GM21360 (cell line): Measurements from ENCODE around the gene C16orf74.
A peak's percentile ranks its signal among the peaks of the same experiment; 100 is the strongest.

Experiments
- ATAC-seq: cut with Tn5 transposase; IDR thresholded peaks from one replicate; pipeline ENCODE4 v1.9.1; 2021; ENCODE audit warnings: mild to moderate bottlenecking, moderate library complexity; ENCODE audit not compliant: unreplicated experiment

The C16orf74 gene

DNA sequence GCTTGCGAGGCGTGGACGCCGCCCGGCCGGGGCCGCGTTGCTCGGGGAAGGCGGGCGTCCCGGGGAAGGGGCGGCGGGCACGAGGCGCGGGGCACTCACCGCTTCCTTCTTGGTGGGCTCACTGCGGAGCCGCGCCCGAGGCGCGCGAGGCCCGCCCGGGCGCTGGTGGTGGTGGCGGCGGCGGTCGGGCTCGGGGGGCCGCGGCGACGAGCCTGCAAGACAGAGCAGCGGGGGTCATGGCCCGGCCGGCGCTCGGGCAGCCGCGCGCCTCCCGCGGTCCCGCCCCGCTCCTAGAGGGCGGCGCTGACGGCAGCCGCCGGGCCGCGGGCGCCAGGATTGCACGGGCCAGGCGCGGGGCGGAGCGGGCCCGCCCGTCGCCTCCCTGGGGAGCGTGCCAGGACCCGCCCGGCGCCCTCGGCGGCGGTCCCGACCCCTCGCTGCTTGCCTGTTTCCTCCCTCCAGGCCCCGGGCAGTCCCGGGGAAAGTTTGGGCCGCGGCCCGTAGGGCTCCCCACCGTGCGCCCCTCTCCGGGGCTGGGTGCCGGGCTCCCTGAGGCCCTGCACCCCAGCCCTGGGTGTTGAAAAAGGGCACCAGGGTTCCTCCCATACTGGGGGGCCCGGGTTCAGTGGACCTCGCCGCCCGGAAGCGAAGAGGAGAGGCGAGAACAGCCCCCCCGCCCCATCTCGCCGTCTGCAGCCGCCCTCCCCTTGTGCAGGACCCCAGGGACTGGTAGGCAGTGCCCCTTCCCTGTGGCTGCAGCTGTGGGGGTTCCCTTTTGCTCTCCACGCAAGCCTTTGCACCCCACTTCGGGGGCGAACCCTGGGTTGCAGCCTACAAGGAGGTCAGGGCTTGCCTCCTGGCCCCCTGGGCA, at the start of gene C16orf74:
Gene C16orf74 (minus strand): TSS at position 270 of the 871 bp plus-strand sequence. CDS start 15,879 bp downstream, outside the sequence.
- no peak for ATAC-seq

GRCh38 chr16:85800321-85800669, 49.4 kb upstream of the C16orf74 start:
- ATAC-seq: peak; percentile 6

DNA sequence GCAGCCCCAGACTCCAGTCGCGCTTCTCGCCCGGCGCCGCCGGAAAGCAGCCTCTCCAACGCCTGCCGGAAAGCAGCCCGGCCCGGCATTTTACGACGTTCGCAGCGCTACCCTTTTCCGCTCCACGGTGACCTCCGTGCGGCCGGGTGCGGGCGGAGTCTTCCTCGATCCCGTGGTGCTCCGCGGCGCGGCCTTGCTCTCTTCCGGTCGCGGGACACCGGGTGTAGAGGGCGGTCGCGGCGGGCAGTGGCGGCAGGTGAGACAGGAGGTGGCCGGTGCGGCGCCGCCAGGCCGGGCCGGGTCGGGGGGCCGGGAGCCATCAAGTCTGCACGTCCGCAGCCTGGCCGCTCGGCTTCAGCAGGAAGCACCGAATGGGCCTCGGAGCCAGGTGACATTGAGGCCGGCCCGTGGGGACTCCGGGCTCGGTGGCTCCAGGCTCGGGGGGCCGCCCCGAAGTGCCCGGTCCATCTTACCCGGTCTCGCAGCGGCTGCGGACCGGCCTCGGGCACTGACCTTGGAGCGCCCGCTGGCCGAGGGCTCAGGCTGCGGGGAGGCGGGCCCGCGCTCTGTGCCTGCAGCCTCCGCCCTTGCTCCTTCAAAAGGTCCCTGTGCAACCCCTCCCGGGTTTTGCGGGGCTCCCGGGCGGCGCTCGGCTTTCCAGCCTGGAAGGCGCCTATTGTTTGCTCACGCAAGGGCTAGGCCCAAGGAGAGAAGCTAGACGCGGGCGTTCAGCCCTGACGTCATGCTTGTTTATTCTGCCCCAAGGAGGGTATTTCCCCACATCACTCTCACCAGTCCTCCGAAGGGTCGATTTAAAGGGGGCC, 48.8 kb upstream of the C16orf74 start, which contains the start of the genes COX4I1 and EMC8:
Gene COX4I1 (plus strand): TSS at position 199 of the 824 bp plus-strand sequence. CDS start 1,511 bp downstream, outside the sequence.
Gene EMC8 (minus strand): TSS at position 48 of the 824 bp plus-strand sequence. CDS start 249 bp downstream, outside the sequence.
- peak; percentile 68 for ATAC-seq

GRCh38 chr16:85798901-85799496, 48.1 kb upstream of the C16orf74 start:
- ATAC-seq: peak; percentile 23

DNA sequence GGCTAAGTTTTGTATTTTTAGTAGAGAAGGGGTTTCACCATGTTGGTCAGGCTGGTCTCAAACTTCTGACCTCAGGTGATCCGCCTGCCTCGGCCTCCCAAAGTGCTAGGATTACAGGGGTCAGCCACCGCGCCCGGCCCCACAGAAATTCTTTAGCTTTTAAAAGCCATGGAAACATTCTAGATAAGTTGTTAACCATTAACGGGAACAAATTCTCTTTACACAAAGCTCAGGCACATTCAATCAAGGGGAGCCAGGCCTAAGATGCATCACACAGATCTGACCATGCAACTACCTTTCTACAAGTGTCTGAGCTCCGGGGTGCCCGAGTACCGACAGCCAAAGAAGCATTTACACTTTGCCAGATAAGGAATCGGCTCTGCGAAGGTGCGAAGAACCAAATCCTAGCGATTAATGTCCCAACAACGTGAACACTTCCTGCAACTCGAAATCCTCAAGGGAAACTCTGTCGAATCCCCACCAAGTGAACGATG, 47.4 kb upstream of the C16orf74 start:
- ATAC-seq: no peak

DNA sequence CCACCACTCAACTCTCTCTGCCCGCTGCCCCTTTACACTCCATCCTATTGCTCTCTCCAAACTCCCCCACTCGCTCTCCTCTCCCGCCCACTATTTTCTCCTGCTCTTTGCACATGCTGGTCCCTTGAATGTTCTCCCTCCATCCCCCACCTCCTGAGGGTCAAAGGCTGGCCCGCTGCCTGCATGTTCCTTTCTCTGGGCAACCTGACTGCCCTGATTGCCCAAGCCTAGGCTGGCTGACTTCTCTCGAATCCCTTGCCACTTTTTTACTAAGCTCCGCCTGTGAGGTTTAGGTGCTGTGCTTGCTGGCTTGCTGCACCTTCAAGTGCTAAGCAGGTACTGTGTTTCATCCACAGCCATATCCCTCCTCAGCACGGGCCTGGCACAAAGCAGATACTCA, 45.7 kb upstream of the C16orf74 start:
- no peak for ATAC-seq

DNA sequence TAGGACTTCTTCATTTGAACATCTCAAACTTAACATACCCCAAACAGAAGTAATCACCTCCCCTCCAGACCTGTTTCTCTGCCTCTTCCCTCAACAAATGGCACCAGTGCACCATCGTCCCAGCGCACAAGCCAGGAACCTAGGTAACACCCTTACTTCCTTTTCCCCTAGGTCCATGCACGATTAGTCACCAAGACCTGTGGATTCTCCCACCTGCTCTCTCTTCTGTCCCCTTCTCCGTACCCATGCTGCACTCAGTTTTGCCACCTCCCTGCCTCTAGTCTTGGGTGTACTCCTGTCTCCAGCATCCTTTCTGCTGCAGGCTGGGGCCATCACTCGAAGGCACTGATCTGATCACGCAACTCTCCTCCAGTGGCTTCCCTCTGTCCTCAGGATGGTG, 45.3 kb upstream of the C16orf74 start:
- ATAC-seq: no peak

DNA sequence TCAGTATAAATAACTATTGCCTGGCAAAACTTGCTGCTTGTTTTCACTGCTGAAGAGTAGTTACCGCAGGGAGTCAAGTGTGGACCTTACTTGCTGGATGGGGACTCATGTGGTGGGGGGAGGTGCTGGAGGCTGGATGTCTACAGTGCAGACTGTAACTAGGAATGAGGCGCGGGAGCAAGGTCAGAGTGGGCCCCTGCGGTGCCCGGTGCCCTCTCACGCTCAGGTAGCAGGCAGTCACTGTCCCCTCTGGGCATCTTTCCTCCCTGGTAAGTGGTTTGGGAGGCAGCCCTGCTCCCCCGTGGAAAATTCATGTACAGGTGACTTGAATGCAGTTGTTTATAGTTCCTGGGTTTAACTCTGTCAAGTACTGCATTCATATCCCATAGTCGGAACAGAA, 43.8 kb upstream of the C16orf74 start:
- no peak for ATAC-seq

GRCh38 chr16:85793662-85794298, 42.9 kb upstream of the C16orf74 start:
- no peak for ATAC-seq

DNA sequence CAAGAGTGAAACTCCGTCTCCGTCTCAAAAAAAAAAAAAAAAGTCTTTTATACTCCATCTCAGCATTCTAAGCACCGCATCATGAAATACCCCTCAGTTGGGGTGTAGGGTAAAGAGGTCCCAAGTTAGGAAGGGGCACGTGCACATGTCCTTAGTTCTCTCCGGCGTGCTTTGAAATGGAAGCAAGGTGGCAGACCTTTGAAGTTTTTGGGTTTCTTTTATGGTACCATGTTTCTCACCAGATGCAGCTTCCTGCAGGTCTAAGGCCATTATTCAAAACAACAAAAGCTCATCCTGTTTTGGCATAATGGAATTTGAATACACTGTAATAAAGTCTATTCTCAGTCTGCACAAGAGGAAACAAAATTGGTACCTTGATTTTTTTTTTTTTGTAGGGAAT, 38.9 kb upstream of the C16orf74 start:
- ATAC-seq: no peak

GRCh38 chr16:85788819-85789218, 37.9 kb upstream of the C16orf74 start:
- no peak for ATAC-seq

DNA sequence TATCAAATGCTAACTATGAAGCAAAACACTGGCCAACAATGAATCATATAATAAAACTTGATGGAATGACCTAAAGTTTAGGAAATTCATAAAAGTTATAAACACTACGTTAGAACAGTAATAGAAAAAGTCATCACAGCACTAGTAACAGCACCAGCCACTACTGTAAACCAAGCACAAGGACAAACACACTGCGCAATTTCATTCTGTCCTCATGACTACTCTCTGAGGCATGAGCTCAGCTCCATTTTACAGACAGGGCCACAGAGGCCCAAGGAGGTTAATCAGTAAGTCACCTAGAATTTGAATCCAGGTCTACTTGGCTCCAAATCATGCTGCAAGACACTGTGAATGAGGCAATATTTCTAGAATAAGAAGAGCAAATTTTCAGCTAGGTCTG, 35.0 kb upstream of the C16orf74 start:
- no peak for ATAC-seq

GRCh38 chr16:85784813-85785212, 33.9 kb upstream of the C16orf74 start:
- no peak for ATAC-seq

- no peak for ATAC-seq
Observed at GRCh38 chr16:85783441-85783840, 32.5 kb upstream of the C16orf74 start.

- ATAC-seq: no peak
Observed at GRCh38 chr16:85782451-85782850, 31.6 kb upstream of the C16orf74 start.

- ATAC-seq: no peak
Observed at GRCh38 chr16:85781695-85782370, 30.9 kb upstream of the C16orf74 start.

- ATAC-seq: no peak
Observed at GRCh38 chr16:85781156-85781555, 30.3 kb upstream of the C16orf74 start.

GRCh38 chr16:85780281-85780680, 29.4 kb upstream of the C16orf74 start:
- no peak for ATAC-seq

DNA sequence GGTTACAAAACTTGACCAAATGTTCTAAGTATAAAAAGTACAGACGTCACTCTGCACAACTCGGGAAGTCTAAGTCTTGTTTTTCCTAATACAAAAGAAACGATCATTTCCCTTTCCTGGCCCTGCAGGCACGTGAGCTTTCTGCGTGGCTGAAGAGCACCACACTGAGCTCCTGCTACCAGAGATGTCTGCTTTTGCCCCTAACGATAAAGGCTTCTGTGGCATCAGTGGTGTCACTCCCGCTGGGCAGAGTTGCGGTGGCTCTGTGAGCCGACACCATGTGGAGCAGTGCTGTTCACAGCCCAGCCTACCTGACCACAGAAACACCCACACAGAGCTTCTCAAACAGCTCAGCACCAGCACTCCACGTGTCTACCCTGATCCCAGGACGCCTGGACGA, 28.0 kb upstream of the C16orf74 start:
- no peak for ATAC-seq
